COLO668 (cell line): ENCODE measurements around the gene CHST11.
"Not testable (repeated sequence)": the region's sequence is repeated elsewhere in the genome, so short reads cannot be mapped to it uniquely, and the experiment has no call there.

Experiments used
- DNase-seq: peaks from one replicate; lab custom pipeline; 2025; ENCODE audit not compliant: unreplicated experiment; lab: John Stamatoyannopoulos, UW

Gene CHST11

GRCh38 chr12:104522985-104523722, 66.4 kb downstream of the CHST11 start:
- DNase-seq = no peak

- no peak for DNase-seq
Measured at GRCh38 chr12:104524034-104524832, 67.5 kb downstream of the CHST11 start.

- DNase-seq = no peak
Measured at GRCh38 chr12:104526320-104526719, 69.6 kb downstream of the CHST11 start.

GRCh38 chr12:104526751-104527150, 70.0 kb downstream of the CHST11 start:
- DNase-seq = no peak

- DNase-seq = not testable (repeated sequence)
Measured at GRCh38 chr12:104527653-104528052, 70.9 kb downstream of the CHST11 start.

GRCh38 chr12:104529130-104529874, 72.6 kb downstream of the CHST11 start:
- no peak for DNase-seq

GRCh38 chr12:104532636-104533035, 75.9 kb downstream of the CHST11 start:
- DNase-seq = no peak

GRCh38 chr12:104533134-104533533, 76.4 kb downstream of the CHST11 start:
- DNase-seq = no peak

GRCh38 chr12:104534162-104534856, 77.6 kb downstream of the CHST11 start:
- no peak for DNase-seq

GRCh38 chr12:104534857-104535248, 78.1 kb downstream of the CHST11 start:
- DNase-seq = no peak

- DNase-seq = no peak
Measured at GRCh38 chr12:104535369-104535768, 78.6 kb downstream of the CHST11 start.

- DNase-seq = no peak
Measured at GRCh38 chr12:104536841-104537240, 80.1 kb downstream of the CHST11 start.

GRCh38 chr12:104538056-104538455, 81.3 kb downstream of the CHST11 start:
- no peak for DNase-seq

GRCh38 chr12:104538891-104539462, 82.2 kb downstream of the CHST11 start:
- DNase-seq = no peak

- DNase-seq = no peak
Measured at GRCh38 chr12:104544836-104545235, 88.1 kb downstream of the CHST11 start.

GRCh38 chr12:104546575-104546974, 89.8 kb downstream of the CHST11 start:
- DNase-seq = no peak

GRCh38 chr12:104547235-104547634, 90.5 kb downstream of the CHST11 start:
- no peak for DNase-seq

GRCh38 chr12:104549815-104550480, 93.2 kb downstream of the CHST11 start:
- no peak for DNase-seq

- DNase-seq = no peak
Measured at GRCh38 chr12:104551313-104551931, 94.7 kb downstream of the CHST11 start.

GRCh38 chr12:104553421-104553820, 96.7 kb downstream of the CHST11 start:
- no peak for DNase-seq
